Stimulated activated CD4-positive, alpha-beta T cell treated with anti-CD3 and anti-CD28 coated beads, Interleukin-2, amount 100 ng/mL, for 24 hours (primary cell): ENCODE measurements around the gene SLAMF1.

Experiments used
- DNase-seq, 2 donors: peaks; one replicate each; pipeline ENCODE4 v3.0.0-alpha.2; 2020

SLAMF1 gene

DNA sequence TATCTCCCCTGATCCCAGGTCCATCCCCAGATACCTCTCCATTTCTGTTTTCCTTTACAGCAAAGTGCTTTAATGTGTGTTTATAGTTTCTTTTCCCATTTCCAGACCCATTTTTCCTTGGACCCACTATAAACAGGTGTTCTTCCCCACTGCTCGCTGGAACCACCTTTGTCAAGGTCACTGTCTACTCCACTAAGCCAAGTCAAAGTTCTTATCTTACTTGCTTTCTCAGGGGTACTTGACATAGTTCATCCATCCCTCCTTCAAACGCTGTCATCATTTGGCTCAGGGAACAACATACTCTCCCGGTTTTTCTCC is 8.3 kb downstream of the SLAMF1 start:
- no peak for DNase-seq

- peak in 1 of 2 donors; percentile 54 for DNase-seq
Observed at GRCh38 chr1:160637821-160638539, 8.9 kb downstream of the SLAMF1 start.

GRCh38 chr1:160637065-160637464 is 9.8 kb downstream of the SLAMF1 start:
- no peak for DNase-seq

DNA sequence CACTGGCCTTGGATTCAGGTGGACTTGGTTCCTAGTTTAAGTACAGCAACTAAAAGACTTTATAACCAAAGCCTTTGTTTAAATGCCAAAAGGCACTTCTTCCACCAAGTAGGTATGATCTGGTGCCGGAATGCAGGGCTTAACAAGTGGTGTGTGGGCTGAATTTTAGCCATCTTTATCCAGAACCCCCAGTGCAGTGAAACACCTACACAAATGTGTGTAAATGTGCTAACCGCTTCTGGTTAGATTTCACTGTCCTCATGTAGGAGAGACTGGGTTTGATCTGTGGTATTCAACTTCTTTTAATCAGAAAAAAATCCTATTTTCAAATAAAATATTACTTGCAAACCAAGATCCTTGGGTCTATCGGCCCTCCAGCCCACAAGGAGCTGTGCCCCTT is 10.3 kb downstream of the SLAMF1 start:
- DNase-seq, result no peak

GRCh38 chr1:160636076-160636475 is 10.8 kb downstream of the SLAMF1 start:
- no peak for DNase-seq

- DNase-seq, result no peak
Observed at GRCh38 chr1:160634543-160635491, 12.0 kb downstream of the SLAMF1 start.

DNA sequence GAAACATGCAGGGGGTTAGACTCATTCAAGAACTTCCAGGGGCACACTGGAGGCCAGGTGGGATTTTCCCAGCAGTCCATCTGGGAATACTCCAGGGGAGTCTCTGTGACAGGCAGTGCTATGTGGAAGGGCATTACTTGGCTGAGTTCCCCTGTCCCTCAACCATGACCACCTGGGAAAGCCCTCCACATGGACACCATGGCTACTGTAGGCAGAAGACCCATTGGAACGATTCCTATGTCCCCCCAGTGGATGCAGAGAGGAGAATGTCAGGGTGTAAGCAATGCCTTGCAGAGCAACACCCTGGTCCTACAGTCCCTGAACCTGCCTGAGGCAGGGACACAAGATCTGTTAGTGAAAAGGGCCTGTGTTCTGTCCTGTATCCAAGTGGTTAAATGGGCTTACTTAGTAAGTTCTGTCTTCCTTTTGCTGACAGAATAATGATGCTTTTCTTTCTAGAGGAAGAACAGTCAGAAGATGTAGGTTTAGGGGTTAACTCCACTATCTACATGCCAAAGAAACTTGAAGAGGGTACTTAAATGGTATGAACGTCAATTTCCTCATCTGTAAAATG is 13.4 kb downstream of the SLAMF1 start:
- no peak for DNase-seq

DNA sequence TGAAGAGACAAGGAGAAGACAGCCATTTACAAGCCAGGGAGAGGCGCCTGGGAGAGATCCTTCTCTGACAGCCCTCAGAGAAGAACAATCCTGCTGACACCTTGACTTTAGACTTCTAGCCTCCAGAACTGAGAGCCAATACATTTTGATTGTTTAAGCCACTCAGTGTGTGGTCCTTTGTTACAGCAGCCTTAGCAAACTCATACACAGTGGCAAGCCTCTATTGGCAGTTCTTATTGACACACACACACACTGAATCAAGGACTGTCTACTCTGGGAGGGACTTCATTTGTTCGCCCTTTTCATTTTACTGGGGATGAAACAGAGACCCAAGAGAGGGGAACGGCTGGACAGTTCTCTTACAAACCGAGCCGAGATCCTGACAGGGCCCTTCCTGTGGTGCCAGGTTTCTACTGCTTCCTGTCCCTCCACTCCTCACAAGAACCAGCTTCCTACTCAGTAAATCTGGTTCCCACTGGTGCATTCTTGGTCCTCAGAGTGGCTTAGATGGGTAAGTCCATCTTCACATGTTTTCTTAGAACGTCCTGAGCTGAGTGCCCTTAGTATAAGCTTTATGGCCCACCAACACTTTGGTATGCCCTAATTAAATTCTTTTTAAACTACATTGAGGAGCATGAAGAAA is 14.7 kb downstream of the SLAMF1 start:
- no peak for DNase-seq

- DNase-seq, result no peak
Observed at GRCh38 chr1:160630523-160631451, 16.1 kb downstream of the SLAMF1 start.

GRCh38 chr1:160629286-160630210 is 17.3 kb downstream of the SLAMF1 start:
- peak; percentile 65 to 69 for DNase-seq

GRCh38 chr1:160628799-160629263 is 18.0 kb downstream of the SLAMF1 start:
- DNase-seq, result no peak

GRCh38 chr1:160627677-160628289 is 19.1 kb downstream of the SLAMF1 start:
- peak; percentile 63 to 73 for DNase-seq

DNA sequence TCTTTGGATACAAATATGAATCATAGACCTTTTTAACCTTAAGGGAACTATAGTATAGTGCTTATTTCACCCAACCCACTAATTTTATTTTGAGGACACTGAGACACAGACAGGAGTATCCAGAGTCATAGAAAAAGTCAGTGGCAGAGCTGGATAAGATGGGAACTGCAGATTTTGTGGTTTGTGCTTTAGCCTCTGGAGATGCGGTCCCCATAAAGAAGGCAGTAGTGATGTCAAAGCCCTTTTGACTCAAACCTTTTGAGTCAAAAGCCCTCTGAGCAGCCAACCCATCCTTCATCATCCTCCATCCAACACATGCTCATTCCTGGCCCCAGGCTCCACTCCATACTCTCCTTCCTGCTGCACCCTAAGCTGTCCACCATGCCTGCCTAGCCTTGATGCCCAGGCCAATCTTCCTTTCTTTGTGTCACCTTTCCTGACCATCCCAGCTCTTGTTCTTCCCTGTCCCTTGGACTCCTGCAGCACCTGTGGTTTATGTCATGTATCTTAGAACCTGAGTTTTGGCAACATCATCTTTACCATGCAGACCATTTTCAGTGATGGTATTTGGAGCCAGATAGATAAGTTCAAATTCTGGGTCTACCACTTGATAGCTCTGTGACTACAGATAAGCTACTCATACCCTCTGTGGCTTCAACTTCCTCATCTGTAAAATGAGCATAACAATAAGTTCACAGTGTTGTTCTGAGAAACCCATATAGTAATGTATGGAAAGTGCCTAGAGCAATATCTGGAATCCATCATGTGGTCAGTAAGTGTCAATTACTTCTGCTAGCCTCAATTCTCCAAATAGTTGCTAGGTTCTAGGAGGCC is 20.1 kb downstream of the SLAMF1 start:
- DNase-seq, result peak in 1 of 2 donors; percentile 20

GRCh38 chr1:160625725-160626498 is 20.9 kb downstream of the SLAMF1 start:
- peak; percentile 75 to 76 for DNase-seq

DNA sequence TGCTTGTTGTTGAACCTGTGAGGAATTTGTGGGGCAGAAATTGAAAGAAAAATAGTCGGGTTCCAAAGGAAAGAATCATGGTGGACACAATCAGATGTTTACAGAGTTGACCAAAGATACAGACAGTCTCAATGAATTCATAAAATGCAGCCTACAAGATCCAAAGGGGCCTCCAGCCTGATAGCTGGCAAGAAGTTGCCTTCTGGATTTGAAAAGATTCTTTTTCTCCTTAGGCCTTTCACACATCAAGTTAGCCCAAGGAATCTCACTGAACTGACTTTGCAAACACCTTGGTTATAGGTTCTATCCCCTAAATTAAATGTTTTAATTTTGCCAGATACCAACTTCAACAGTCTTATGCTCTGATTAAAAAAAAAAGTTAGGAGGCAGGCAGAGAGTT is 21.5 kb downstream of the SLAMF1 start:
- peak in 1 of 2 donors; percentile 8 for DNase-seq

DNA sequence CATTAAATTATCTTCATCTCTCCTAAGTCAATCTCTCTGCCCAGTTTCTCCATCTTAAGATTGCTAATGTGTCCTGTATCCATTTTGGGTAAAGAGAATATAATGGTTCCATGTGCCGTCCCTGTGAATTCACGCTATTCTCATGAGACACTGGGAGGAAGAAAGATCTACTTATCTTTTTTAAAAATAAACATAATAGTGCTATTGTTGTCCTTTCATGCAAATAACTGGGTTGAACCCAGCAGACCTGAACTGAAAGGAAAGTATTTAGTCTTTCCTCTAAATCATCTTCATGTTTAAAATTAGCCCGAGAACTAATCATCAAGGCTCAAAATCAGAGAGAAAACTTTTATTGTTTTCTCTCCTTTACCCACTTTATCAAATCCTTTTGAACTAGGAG is 22.4 kb downstream of the SLAMF1 start:
- DNase-seq, result peak in 1 of 2 donors; percentile 8

GRCh38 chr1:160623862-160624261 is 23.0 kb downstream of the SLAMF1 start:
- peak in 1 of 2 donors; percentile 17 for DNase-seq

- DNase-seq, result peak in 1 of 2 donors; percentile 47
Observed at GRCh38 chr1:160623227-160623633, 23.6 kb downstream of the SLAMF1 start.
